Neural progenitor cell (in vitro differentiated cells): ENCODE measurements around the gene FGF22. TPM values are rescaled to one million over a fixed set of nuclear protein-coding genes. Genes with fewer than 3 reads are reported as not detected.
"Not testable (repeated sequence)": the region's sequence is repeated elsewhere in the genome, so short reads cannot be mapped to it uniquely, and the experiment has no call there.

Experiments used
- DNase-seq: peaks from one replicate; pipeline ENCODE4 v3.0.0-alpha.2; 2016; ENCODE audit warnings: low spot score
- H2AFZ ChIP-seq: fragments of 200-600 bp; sonication (generic); replicated peaks from 2 replicates; pipeline ENCODE4 v1.6.1; 2016; ENCODE audit warnings: antibody characterized with exemption
- H3F3A ChIP-seq: fragments of 200-600 bp; sonication (generic); 2 replicates; pipeline ENCODE4 v1.6.1; 2016; ENCODE audit warnings: antibody characterized with exemption, low read depth
- H3K27ac ChIP-seq: fragments of 200-600 bp; sonication (generic); 2 replicates; pipeline ENCODE4 v1.5.1; 2016; ENCODE audit warnings: mild to moderate bottlenecking
- H3K27me3 ChIP-seq: fragments of 200-600 bp; sonication (generic); 2 replicates; pipeline ENCODE4 v1.6.1; 2016; ENCODE audit warnings: mild to moderate bottlenecking, moderate library complexity
- H3K36me3 ChIP-seq: fragments of 200-600 bp; sonication (generic); 2 replicates; pipeline ENCODE4 v1.5.1; 2016
- H3K4me1 ChIP-seq: fragments of 200-600 bp; sonication (generic); 2 replicates; pipeline ENCODE4 v1.6.1; 2016; ENCODE audit warnings: mixed run types
- H3K4me2 ChIP-seq: fragments of 200-600 bp; sonication (generic); 2 replicates; pipeline ENCODE4 v1.6.1; 2016
- H3K4me3 ChIP-seq: fragments of 200-600 bp; sonication (generic); 2 replicates; pipeline ENCODE4 v1.5.1; 2016
- H3K79me2 ChIP-seq: fragments of 200-600 bp; sonication (generic); 2 replicates; pipeline ENCODE4 v1.6.1; 2016; ENCODE audit warnings: low read depth
- H3K9ac ChIP-seq: fragments of 200-600 bp; sonication (generic); 2 replicates; pipeline ENCODE4 v1.6.1; 2016
- H3K9me3 ChIP-seq: fragments of 200-600 bp; sonication (generic); 2 replicates; pipeline ENCODE4 v1.5.1; 2016; ENCODE audit warnings: low read depth
- H4K20me1 ChIP-seq: fragments of 200-600 bp; sonication (generic); 2 replicates; pipeline ENCODE4 v1.6.1; 2016; ENCODE audit warnings: low read depth
- H3K27ac Mint-ChIP-seq: 3 replicates; pipeline ENCODE4 v1.8.0; 2021; ENCODE audit warnings: mixed read lengths
- H3K27me3 Mint-ChIP-seq: 2 replicates; pipeline ENCODE4 v1.8.0; 2022; ENCODE audit warnings: low read depth, mild to moderate bottlenecking, inconsistent platforms, moderate library complexity, mixed read lengths; ENCODE audit not compliant: insufficient read depth
- H3K36me3 Mint-ChIP-seq: 3 replicates; pipeline ENCODE4 v1.8.0; 2021; ENCODE audit warnings: mixed read lengths
- H3K4me1 Mint-ChIP-seq: 3 replicates; pipeline ENCODE4 v1.8.0; 2021; ENCODE audit warnings: mixed read lengths
- H3K4me3 Mint-ChIP-seq: 3 replicates; pipeline ENCODE4 v1.8.0; 2021; ENCODE audit warnings: mild to moderate bottlenecking, moderate library complexity, mixed read lengths
- H3K9me3 Mint-ChIP-seq: 3 replicates; pipeline ENCODE4 v1.8.0; 2020; ENCODE audit warnings: mixed read lengths
- CTCF ChIP-seq: fragments of 200-600 bp; sonication (generic); IDR thresholded peaks from 2 replicates; pipeline ENCODE4 v1.5.1; 2017; ENCODE audit warnings: antibody characterized with exemption, mild to moderate bottlenecking
- EZH2 ChIP-seq: fragments of 200-600 bp; sonication (generic); IDR thresholded peaks from 2 replicates; pipeline ENCODE4 v1.6.1; 2017; ENCODE audit warnings: antibody characterized with exemption, mild to moderate bottlenecking, moderate library complexity
- EZH2phosphoT487 ChIP-seq: fragments of 200-600 bp; sonication (generic); IDR thresholded peaks from 2 replicates; pipeline ENCODE4 v1.6.1; 2017; ENCODE audit warnings: antibody characterized with exemption
- total RNA-seq: library from RNA; depleted of rRNA; stranded (reverse); fragments of >200 nt; gene quantifications from 2 replicates; pipeline ENCODE4 v1.2.3, GENCODE V29; 2015; ENCODE audit warnings: low replicate concordance

FGF22 gene
- total RNA-seq, 1 donor from 2014 or later: not detected

- Mint-ChIP-seq H3K27me3 (peaks cover 5% of the 10 kb centered on the region), H3K36me3 (no peaks in the 10 kb centered on the region), H3K27ac (no peak within 1 kb of the TSS), H3K4me1 (peaks cover 20% of the 10 kb centered on the region), H3K9me3 (peaks cover 3% of the 10 kb centered on the region), H3K4me3 (peak within 1 kb of the TSS; percentile 86)
- no peak within 1 kb of the TSS for H3K27ac ChIP-seq
- DNase-seq: peak; percentile 93
- no peaks in the 10 kb centered on the region for H3K9me3 ChIP-seq
- no peak for TF ChIP-seq CTCF
- TF ChIP-seq EZH2: no peak
- no peak for TF ChIP-seq EZH2phosphoT487
- peaks cover 11% of the 10 kb centered on the region for H3F3A ChIP-seq
- peak within 1 kb of the TSS; percentile 100 for H3K4me3 ChIP-seq
- peaks cover 12% of the 10 kb centered on the region for H3K4me1 ChIP-seq
- peaks cover 47% of the 10 kb centered on the region for H4K20me1 ChIP-seq
- peak within 1 kb of the TSS; percentile 88 for H3K9ac ChIP-seq
- H3K4me2 ChIP-seq: peak within 1 kb of the TSS; percentile 99
- peak within 1 kb of the TSS; percentile 11 for H2AFZ ChIP-seq
- no peaks in the 10 kb centered on the region for H3K36me3 ChIP-seq
- H3K79me2 ChIP-seq: peaks cover 48% of the 10 kb centered on the region
- peaks cover 7% of the 10 kb centered on the region for H3K27me3 ChIP-seq
Measured at GRCh38 chr19:662962-663681, 23.4 kb downstream of the FGF22 start, which contains the start of gene RNF126. Gene RNF126 (minus strand): TSS chr19:663214. CDS start chr19:663121, 93 bp downstream.

- peaks cover 12% of the 10 kb centered on the region for H3K4me1 ChIP-seq
- H3K79me2 ChIP-seq: peaks cover 43% of the 10 kb centered on the region
- peaks cover 3% of the 10 kb centered on the region for H3K9me3 Mint-ChIP-seq
- H3K27me3 Mint-ChIP-seq: peaks cover 5% of the 10 kb centered on the region
- H4K20me1 ChIP-seq: peaks cover 41% of the 10 kb centered on the region
- H2AFZ ChIP-seq: peak overlapping the region; percentile 11
- no peaks in the 10 kb centered on the region for H3K36me3 ChIP-seq
- peak overlapping the region; percentile 86 for H3K4me3 Mint-ChIP-seq
- H3K4me2 ChIP-seq: peak overlapping the region; percentile 47
- H3K36me3 Mint-ChIP-seq: no peaks in the 10 kb centered on the region
- no peaks in the 10 kb centered on the region for H3K9me3 ChIP-seq
- peak overlapping the region; percentile 100 for H3K4me3 ChIP-seq
- no peak for TF ChIP-seq EZH2
- TF ChIP-seq CTCF: no peak
- TF ChIP-seq EZH2phosphoT487: no peak
- no peak overlapping the region for H3K27ac Mint-ChIP-seq
- no peak for DNase-seq
- H3K4me1 Mint-ChIP-seq: peaks cover 20% of the 10 kb centered on the region
- H3K27ac ChIP-seq: no peak overlapping the region
- H3F3A ChIP-seq: peaks cover 11% of the 10 kb centered on the region
- no peak overlapping the region for H3K9ac ChIP-seq
- peaks cover 7% of the 10 kb centered on the region for H3K27me3 ChIP-seq
Measured at GRCh38 chr19:663682-664117, 24.0 kb downstream of the FGF22 start.

- no peak overlapping the region for H2AFZ ChIP-seq
- Mint-ChIP-seq H3K27ac (no peak overlapping the region), H3K4me3 (peak overlapping the region; percentile 86), H3K36me3 (no peaks in the 10 kb centered on the region), H3K27me3 (peaks cover 5% of the 10 kb centered on the region), H3K9me3 (peaks cover 8% of the 10 kb centered on the region), H3K4me1 (peaks cover 15% of the 10 kb centered on the region)
- H4K20me1 ChIP-seq: peaks cover 28% of the 10 kb centered on the region
- peaks cover 12% of the 10 kb centered on the region for H3K4me1 ChIP-seq
- peaks cover 11% of the 10 kb centered on the region for H3F3A ChIP-seq
- H3K27me3 ChIP-seq: peaks cover 7% of the 10 kb centered on the region
- H3K36me3 ChIP-seq: no peaks in the 10 kb centered on the region
- no peaks in the 10 kb centered on the region for H3K9me3 ChIP-seq
- H3K79me2 ChIP-seq: peaks cover 30% of the 10 kb centered on the region
- TF ChIP-seq EZH2phosphoT487 (no peak), EZH2 (no peak), CTCF (peak; percentile 93)
- no peak overlapping the region for H3K9ac ChIP-seq
- H3K27ac ChIP-seq: no peak overlapping the region
- no peak overlapping the region for H3K4me2 ChIP-seq
- DNase-seq: peak; percentile 95
- no peak overlapping the region for H3K4me3 ChIP-seq
Measured at GRCh38 chr19:664913-665443, 25.3 kb downstream of the FGF22 start.

GRCh38 chr19:666985-667573, 27.4 kb downstream of the FGF22 start:
- H3K27me3 Mint-ChIP-seq, DNase-seq, H3K4me1 ChIP-seq, H3K36me3 Mint-ChIP-seq, H3K4me1 Mint-ChIP-seq, H3K36me3 ChIP-seq, H3K4me3 ChIP-seq, H3K9me3 ChIP-seq, H3K27ac Mint-ChIP-seq, H3K9ac ChIP-seq, H3K27me3 ChIP-seq, H3K79me2 ChIP-seq, H3K9me3 Mint-ChIP-seq, H3K4me3 Mint-ChIP-seq, H4K20me1 ChIP-seq, H3K4me2 ChIP-seq, H2AFZ ChIP-seq, H3K27ac ChIP-seq: not testable (repeated sequence)
- H3F3A ChIP-seq: peaks cover 11% of the 10 kb centered on the region

- H3K4me3 ChIP-seq, H3K79me2 ChIP-seq, H2AFZ ChIP-seq, H3K36me3 ChIP-seq, H3F3A ChIP-seq, H3K27me3 Mint-ChIP-seq, DNase-seq, H3K9ac ChIP-seq, H3K9me3 ChIP-seq, H3K4me3 Mint-ChIP-seq, H3K4me2 ChIP-seq, H3K36me3 Mint-ChIP-seq, H3K27ac ChIP-seq, H3K27me3 ChIP-seq, H3K9me3 Mint-ChIP-seq, H3K27ac Mint-ChIP-seq, H3K4me1 ChIP-seq, H3K4me1 Mint-ChIP-seq, H4K20me1 ChIP-seq: not testable (repeated sequence)
Measured at GRCh38 chr19:668675-669434, 29.2 kb downstream of the FGF22 start.
